GM13976 (cell line): ENCODE data around the gene TNNT3.

ENCODE experiments used
- DNase-seq: peaks from one replicate; pipeline ENCODE4 v3.0.0; 2012; ENCODE audit warnings: low spot score
- in situ Hi-C: fragments of 300-500 bp; cut with MboI; formaldehyde crosslinking; loops from one replicate; pipeline ENCODE4 v1.12.0; 2022; ENCODE audit warnings: low sequenced_read_pairs, mixed read lengths, inconsistent platforms; ENCODE audit not compliant: unreplicated experiment
- TF ChIP-seq, protein P1 (sequence below): IDR thresholded peaks from 2 replicates; pipeline ENCODE4 v1.5.1; 2012; ENCODE audit warnings: borderline replicate concordance, mild to moderate bottlenecking; ENCODE audit not compliant: insufficient read depth; ENCODE audit errors: extremely low read depth, missing control alignments, control extremely low read depth

The TNNT3 gene

DNA sequence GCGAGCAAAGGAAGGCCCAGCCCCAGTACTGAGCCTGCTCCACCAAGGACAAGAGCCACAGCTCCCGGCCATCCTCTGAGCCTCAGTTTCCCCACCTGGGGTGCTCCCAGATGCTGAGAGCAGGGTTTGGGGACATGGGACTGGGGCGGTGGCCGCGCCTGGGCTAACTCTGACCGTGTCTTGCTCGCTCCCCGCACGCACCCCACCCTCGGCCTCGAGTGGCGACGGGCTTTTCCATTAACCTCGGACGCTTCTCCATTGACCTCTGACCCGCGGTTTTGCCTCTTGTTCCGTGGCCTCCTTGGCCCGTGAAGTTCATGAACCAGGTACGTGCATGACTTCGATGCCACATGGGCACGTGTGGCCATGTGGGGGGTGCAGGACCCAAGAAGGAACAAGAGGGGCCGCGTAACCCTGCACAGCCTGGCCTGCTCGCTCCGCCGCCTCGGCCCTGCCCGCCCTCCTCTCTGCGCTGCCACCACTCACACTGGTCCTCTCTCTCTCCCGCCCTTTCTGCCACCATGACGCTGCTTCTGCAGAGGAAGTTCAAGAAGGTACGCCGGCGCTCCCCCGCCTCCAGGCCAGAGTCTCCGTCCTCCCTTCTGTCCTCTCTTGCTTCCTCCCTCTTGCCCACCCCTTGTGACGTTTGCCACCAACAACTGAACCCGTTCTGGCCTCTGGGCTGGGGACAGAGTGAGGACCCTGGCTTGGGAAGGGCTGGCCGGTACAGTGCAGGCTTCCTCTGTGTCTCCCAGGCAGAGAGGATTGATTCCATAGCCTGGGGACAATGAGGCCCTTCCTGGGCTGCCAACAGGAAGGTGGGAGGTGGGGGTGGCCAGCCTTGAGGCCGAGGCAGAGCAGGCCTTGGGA, 6.9 kb downstream of the TNNT3 start:
- TF ChIP-seq, protein P1, sequence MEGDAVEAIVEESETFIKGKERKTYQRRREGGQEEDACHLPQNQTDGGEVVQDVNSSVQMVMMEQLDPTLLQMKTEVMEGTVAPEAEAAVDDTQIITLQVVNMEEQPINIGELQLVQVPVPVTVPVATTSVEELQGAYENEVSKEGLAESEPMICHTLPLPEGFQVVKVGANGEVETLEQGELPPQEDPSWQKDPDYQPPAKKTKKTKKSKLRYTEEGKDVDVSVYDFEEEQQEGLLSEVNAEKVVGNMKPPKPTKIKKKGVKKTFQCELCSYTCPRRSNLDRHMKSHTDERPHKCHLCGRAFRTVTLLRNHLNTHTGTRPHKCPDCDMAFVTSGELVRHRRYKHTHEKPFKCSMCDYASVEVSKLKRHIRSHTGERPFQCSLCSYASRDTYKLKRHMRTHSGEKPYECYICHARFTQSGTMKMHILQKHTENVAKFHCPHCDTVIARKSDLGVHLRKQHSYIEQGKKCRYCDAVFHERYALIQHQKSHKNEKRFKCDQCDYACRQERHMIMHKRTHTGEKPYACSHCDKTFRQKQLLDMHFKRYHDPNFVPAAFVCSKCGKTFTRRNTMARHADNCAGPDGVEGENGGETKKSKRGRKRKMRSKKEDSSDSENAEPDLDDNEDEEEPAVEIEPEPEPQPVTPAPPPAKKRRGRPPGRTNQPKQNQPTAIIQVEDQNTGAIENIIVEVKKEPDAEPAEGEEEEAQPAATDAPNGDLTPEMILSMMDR = no peak
- in situ Hi-C loops = no loop called here

DNA sequence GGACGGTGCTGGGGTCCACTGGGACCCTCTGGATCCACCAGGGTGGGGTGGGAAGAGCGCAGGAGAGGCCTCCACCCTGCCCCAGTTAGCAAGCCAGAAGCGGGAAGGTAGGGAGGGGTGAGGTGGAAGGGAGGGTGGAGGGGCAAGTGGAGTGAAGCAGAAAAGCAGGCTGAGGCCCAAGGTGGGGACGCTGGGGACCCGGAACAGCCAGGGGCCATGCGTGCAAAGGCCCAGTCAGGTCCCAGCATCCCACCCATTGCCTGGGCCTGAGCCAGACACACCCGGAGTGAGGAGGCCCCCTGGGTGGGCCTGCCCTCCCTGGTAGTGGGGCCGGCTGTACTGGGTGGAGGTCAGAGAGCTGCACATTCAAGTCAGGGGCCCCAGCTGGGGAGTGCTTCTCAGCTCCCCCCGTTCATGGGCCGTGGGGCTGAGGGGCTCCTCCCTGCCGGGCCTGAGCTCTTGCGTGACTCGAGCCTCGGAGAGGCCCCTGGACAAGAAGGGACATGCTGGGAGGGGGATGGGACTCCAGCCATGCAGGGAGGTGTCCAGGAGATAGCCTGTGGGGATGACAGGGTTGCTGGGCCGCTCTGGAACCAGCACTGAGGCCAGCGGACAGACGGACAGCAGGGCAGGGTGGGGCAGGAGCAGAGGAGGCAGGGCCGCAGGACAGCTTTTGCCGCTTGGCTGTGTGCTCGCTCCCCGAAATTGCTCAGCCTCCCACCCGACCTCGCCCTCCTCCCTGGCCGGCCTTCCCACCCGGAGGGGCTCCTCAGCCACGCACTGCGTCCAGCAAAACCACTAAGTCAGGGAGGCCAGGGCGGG, 7.7 kb downstream of the TNNT3 start:
- DNase-seq = no peak
- in situ Hi-C loops = no loop called here
- TF ChIP-seq, protein P1 = no peak

More for the DNA sequence above, 6.9 kb downstream of the TNNT3 start:
- DNase-seq = no peak

DNA sequence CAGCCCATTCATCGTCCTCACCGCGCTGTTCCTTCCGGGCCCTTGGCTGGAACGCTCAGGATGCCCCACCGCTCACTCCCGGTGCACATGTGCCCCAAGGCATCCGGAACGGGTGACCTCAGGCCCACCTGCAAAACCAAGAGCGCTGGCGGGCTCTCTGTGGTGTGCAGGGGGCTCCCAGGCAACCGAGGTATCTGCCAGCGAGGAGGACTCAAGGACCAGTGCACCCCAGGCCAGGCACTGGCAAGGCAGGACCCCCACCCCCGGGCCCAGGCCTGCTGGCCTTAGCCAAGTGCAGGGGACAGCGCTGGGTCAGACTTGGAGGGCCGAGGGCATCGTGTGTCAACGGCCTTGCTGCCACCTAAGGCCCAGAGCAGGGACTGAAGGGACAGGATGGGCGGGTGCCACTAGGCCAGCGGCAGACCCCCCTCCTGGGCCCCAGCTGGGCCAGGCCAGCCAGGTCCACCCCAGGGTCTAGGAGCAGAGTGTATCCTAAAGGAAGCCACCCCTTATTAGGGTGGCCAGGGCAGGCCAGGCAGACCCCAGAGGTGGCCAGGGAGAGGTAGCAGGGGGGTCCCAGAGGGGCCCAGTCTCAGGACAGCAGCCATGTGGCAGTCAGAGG, 8.5 kb downstream of the TNNT3 start:
- in situ Hi-C loops = no loop called here
- TF ChIP-seq, protein P1 = no peak

DNA sequence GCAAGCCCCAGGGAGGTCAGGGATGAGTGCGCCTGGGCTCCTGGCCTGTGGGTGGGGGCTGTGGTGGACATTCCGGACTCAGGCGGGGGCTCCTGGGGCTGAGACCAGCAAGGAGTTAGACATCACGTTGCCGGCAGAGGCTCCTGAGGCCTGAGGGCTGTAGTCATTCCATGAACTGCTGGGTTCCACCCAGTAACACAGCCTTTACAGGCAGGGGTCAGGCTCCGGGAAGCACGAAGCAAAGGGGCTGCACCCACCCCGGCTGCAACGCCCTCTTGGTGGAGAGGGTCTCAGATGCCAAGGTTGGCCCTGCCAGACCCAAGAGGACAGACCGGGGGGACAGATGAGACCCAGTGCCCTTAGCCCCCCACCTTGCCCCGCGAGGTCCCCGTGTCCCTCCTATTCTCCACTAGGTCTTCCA, 9.0 kb downstream of the TNNT3 start:
- DNase-seq = no peak
- TF ChIP-seq, protein P1 = no peak
- in situ Hi-C loops = no loop called here

More for the DNA sequence above, 8.5 kb downstream of the TNNT3 start:
- DNase-seq = no peak

DNA sequence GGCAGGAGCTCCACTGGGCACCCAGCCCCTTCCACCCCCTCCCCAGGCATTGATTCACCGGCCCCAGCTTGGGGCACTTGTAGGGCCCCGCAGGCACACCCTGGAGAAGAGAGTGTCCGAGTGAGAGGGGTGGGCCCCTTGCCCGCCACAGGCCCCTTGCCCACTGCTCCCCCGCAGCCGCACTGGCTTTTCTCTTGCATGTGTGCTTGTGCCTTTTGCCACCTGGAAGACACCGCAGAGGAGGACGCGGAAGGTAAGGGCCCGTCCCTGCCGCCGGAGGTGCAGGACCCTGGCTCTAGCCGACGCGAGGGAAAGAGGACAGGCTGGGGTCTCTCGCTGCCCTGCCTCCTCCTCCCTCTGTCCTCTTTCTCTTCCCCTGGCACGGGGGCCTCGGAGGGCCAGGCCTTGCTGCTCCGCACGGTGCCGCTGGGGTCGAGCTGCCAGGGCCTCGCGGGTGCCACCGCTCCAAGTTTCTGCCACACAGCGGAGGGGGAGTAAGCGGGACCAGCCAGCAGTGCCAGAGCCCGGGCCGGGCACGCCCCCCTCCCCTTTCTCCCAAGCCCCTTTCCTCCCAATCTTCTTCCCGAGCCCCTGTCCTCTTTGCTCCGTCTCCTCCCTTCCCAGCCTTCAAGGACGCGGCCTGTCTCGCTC, 9.5 kb downstream of the TNNT3 start:
- no peak for DNase-seq
- TF ChIP-seq, protein P1 = no peak
- in situ Hi-C loops = no loop called here
